HG03571 (cell line): Measurements from ENCODE around the gene EVC2.

Source experiments
- ATAC-seq: cut with Tn5 transposase; IDR thresholded peaks from one replicate; pipeline ENCODE4 v1.9.1; 2021; ENCODE audit not compliant: unreplicated experiment

Gene EVC2

DNA sequence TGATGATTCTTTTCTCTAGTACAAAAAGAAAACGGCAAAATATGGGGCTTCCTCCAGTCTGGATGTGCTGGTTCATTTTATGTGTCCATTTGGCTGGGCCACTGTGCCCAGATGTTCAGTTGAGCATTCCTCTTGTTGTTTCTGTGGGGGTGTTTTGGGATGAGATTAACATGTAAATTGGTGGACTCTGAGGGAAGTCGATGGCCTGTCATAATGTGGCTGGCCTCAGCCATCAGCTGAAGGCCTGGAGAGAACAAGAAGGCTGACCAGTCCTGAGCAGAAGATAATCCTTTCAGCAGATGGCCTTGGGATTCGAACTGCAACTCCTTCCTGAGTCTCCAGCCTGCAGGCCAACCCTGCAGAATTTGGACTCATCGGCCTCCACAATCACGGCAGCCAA lies 136.7 kb downstream of the EVC2 start:
- ATAC-seq = no peak

DNA sequence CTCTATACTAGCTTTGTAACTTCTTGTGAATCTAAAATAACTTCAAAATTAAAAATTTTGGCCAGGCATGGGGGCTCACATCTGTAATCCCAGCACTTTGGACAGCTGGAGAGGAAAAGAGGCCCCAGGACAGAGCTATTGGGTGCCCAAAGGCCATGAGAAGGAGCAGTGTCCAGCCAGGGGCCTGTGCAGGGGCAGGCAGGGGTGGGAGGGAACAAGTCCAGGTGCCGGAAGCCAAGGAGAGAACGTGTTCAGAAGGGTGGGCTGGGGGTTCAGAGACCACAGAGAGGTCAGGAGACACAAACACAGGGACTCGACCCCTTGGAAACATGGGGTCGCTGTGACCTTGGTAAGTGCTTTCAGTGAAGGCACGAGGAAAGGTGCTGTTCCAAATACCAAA lies 138.9 kb downstream of the EVC2 start:
- ATAC-seq = no peak

DNA sequence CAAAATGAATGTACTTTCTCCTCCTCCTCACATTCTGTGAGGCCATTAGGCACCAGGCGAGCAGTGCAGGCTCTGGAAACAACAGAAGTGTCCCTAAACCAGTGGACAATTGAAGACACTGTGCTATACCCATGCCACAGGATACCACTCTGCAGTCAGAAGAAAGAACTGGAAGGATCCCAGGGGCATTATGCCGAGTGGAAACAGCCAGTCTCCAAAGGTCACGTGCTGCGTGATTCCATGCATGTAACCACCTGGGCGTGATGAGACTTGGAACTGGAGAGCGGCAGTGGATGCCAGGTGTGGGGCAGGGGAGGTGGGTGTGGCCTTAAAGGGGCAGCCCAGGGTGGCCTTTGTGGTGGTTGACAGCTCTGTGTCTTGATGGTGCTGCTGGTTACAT lies 139.4 kb downstream of the EVC2 start:
- ATAC-seq = no peak

DNA sequence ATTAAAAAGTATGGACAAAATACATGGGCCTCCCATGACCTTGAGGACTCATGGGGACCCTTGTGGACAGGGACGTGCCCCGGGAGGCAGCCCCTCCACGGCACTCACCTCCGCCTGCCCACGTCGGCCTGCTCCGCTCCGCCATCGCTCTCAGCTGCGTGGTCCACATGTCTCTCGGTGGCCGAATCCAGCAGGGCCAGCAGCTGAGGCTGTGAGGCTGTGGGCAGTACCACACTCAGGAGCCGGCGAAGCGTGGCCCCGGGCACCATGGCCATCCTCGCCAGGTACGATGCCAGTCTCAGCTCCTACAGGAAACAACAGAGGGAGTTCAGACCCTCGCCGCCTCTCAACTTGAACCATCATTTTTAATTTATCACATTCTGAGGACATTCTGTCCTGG lies 140.0 kb downstream of the EVC2 start:
- no peak for ATAC-seq

DNA sequence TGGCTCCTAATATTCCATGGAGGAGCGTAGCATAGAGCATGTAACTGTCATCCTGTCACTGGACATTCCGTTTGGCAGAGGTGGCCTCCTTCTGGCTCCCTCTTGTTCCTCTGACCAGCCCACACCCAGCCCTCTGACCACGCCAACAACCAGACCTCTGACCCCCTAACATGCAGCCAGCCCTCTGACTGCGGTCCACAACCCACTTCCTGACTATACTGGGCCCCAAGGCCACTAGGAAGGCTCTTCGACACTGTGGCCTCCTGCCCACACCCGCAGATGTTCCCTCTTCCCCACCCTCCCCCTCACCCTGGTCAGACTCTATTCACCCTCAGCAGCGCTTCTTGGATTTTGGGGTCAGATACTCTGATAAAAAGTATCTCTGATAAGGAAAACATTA lies 141.4 kb downstream of the EVC2 start:
- no peak for ATAC-seq

DNA sequence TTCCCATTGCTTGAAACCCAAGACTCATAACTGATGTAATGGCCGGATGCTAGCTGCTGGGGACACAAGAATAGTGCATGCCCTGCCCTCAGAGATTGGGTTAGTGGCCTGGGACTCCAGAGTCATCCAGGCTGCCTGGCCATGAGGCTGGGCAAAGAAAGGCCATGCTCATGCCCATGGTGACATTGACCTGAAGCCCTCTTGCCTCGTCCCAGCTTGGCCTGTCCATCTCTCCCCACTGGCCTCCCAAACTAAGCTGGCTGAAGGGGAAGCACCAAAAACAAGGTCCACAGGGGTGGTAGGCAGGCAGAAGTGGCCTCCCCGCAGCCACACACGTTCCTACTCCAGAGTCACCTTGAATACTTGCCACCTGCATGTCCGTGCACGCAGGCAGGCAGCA lies 141.8 kb downstream of the EVC2 start:
- no peak for ATAC-seq

DNA sequence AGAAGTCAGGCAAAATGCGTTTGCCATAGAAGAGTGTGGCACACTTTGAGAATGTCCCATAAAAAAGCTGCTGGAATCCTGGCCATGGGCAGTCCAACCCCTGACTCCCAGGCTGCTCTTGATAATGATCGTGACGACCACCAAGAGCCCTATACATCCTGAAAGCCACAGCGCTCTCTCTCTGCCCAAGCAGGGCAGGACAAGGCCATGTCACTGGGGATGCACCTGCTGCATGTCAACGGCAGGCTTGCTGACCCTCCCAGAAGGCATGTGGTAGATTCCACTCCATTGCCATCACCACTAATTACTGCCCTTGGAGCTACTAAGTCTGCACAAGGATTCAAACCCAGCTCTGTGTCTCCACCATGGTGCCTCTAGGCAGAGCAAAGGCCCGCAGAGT lies 144.5 kb downstream of the EVC2 start:
- ATAC-seq = no peak

DNA sequence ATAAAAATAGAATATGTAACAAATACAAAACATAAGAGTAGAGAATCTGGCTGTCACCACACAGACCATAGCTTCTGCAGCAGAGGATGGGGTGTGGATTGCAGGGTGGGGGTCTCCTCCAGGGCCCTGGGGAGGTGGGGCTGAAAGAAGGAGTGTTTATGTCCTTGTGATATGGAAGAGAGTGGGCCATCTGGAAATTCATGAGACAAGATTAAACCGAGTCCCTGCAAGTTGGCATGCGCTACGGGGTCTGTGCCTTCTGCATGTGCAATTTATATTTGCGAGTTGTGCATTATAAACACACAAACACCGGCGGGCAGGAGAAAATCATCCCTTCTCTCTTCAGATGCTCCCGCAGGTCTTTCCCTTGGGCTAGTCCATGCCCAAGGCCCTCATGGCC lies 145.9 kb downstream of the EVC2 start:
- ATAC-seq = no peak

DNA sequence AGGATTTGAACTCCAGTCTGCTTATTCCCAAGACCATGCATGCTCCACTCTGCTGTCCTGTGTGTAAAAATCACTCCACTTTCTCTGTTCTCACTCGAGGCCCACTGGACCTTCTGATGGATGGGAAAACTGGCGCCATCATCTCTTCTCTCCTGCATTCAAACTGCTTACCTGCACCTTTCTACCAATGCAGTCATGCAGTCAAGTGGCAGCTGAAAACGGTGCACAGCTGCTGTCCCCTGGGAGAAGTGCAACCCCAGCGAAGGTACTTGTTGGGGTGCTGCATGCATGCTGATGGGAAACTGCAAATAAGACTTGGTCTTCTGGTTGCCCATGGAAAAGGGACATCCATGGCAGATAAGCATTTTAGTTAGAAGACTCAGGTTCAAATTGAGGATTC lies 147.1 kb downstream of the EVC2 start:
- no peak for ATAC-seq

DNA sequence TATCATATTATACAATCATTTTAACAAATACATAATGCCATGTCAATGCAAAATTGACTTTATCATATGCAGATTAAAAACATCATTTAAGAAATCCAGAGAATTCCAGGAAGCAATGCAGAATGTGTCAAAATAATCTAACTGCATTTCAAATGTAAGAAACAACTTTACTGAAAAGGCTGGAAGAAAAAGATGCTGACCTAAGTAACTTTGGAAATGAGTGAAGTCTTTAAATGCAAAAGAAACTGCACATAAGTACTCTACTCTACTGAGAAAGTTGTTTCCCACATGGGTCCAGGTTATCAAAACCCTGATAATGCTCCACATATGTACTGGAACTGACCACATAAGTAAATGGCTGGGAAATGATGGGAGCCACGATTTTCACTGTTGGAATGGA lies 149.9 kb downstream of the EVC2 start:
- no peak for ATAC-seq

DNA sequence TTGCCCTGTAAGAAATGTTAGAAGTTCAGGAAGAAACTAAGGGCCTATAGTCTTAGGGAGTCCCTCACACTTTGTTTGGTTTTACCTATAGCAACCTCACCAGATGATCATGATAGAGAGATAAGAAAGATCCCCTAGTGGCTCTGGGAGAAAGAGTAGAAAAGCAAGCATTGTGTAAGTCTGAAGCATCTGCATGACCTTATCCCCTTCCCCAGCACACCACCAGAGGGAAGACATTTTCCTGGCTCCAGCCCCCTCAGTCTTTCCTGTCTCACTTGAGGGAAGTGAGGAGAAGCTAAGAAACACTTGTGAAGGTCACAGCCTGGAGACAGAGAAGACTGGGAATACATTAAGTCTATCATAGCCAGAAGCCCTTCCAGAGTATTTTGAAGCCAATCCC lies 154.0 kb downstream of the EVC2 start:
- ATAC-seq = no peak

DNA sequence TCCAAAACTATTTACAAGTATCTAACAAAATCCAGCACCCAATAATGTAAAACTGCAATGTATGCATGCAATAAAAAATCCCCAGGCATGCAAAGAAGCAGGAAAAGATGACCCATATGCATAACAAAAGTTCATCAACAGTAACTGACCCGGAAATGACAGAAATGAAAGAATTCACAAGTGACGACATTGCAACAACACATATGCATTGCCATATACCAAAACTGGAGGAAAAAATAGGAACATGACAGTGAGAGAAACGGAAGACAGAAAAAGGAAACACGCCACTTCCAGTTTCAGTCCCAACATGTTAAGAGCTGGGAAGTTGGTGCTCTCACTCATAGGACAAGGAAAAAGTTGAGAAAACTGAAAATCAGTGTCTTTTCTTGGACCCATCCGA lies 154.6 kb downstream of the EVC2 start:
- ATAC-seq = no peak

DNA sequence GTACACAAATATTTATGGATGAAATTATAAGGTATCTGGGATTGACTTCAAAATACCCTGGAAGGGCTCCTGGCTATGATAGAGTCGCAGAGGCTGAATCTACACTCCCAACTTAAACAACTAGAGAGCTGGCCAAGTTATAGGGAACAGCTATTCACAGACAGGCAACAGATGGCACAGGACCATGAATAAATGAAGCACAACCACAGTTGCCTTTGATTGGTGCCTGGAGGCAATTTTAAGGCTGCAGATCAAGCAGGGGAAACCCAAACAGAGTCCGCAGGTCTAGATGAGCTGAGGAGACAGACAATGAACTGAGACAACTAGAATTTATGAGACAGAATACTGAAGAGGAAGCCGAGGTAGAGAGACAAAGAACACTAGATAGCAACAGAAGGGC lies 155.9 kb downstream of the EVC2 start:
- ATAC-seq = no peak

DNA sequence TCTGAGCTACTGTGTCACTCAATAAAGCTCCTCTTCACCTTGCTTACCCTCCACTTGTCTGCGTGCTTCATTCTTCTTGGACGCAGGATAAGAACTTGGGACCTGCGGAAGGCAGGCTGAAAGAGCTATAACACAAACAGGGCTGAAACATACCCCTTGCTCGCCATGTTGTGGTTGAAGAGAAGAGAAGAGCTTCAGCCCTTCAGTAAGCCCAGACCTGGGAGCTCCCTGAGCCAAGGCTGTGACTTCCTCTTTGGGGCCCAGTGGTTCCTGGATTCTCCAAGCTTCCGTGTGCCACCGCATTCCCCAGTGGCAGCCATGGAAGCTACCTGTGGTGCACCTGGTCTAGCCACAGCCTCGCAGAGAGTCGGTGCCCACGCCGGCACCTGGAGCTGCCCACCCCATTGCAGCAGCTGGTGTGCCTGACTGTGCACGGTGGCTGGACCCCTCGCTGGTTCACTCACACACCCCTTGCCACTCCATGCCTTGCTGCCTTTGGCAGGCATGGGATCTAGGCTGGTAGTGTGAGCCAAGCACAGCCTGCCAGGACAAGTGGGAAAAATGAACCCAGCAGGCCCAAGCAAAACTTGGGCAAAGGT lies 160.6 kb downstream of the EVC2 start:
- ATAC-seq = no peak

DNA sequence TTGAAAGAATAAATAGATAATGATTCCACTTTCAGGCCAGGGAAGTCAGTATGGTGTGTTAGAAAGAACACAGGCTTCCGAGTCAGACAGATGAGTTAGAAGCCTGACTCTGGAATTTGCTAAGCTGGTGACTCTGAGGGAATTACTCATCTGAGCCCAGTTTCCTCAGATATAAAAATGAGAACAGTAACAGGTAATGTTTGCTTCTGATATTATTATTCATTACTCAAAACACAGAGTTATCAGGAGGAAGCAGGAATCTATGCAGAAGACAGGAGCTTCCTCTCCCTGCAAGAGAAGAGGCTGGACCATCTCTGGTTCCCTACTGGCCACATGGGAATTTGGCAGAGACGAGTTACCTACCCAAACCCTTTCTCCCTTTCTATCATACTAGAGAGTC lies 163.1 kb downstream of the EVC2 start:
- no peak for ATAC-seq

DNA sequence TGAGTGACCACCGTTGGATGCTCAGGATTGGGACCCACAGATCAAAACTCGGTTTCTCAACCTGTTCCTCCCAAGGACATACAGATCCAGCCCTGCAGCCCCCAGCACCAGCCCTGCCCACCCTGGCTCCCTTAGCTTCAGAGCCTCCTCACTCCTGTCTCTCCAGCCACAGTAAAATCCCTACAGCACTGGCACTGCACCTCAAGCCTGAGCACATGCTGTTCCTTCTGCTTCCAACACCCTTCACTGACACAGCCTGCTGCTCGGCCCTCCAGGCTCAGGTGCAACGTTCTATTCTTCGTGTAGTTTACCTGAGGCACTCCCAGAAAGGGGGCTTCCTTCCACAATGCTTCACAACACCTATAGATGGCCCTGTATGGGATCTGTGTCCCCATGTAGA lies 163.6 kb downstream of the EVC2 start:
- ATAC-seq = no peak

DNA sequence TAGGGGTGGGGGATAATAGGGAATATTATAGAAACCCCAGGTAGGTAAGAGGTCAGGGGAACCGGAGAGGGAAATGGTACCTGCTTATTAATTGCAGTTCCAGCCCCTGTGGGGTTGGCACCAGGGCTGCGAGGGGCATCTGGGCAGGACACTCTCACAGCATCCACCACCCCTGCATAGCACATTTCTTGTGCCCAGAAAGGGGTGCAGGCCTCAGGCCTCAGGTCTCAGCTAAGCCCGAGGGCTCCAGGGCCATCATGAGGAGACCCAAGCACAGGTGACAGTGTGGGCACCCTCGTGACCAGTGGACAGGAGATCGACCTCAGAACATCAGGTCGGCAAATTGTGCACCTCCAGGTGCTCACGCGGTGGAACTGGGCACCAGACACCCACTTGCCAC lies 164.7 kb downstream of the EVC2 start:
- no peak for ATAC-seq

DNA sequence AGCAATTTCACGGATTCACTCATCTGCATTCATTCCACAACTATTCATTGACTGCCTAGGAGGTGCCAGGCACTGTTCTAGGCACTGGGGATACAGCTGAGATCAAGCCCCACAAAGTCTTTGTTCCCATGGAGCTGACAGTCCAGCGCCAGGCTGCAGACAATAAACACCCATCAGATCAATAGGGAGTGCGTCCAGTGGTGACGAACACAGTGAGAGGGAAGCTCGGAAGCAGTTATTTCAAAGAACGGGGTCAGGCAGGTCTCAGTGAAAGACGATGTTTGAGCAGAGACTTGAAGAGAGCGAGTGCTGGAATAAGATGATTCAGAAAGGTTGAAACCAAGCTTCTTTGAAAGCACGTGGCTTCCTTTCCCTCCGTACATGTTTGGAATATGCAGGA lies 167.2 kb downstream of the EVC2 start:
- no peak for ATAC-seq

DNA sequence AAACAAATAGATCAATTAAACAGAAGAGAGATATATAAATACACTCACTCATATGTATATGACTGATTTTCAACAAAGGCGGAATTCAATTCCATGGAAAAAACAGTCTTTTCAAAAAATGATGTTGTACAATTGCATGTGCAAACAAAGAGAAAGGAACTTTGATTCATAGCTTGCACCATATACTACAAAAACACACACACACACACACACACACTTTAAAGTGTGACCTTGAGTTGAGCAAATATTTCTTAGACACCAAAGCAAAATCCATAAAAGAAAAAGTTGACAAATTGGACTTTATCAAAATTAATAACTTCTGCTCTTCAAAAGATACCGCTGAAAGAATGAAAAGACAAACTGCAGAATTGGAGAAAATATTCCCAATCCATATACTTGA lies 168.8 kb downstream of the EVC2 start:
- ATAC-seq = no peak

DNA sequence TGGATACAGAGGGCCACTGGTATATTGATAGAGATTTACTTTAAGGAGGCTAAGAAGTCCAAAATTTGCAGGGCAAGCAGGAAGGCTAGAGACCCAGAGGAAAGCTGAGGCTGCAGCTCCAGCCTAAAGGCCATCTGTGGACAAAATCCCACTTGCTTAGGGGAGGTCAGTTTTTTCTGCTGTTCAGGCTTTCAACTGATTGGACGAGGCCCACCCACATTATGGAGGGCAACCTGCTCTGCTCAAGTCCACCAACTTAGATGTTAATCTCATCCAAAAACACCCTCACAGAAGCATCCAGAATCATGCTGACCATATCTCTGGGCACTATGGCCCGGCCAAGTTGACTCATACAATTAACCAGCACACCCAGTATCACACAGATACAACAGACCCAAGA lies 176.3 kb downstream of the EVC2 start:
- ATAC-seq = no peak

DNA sequence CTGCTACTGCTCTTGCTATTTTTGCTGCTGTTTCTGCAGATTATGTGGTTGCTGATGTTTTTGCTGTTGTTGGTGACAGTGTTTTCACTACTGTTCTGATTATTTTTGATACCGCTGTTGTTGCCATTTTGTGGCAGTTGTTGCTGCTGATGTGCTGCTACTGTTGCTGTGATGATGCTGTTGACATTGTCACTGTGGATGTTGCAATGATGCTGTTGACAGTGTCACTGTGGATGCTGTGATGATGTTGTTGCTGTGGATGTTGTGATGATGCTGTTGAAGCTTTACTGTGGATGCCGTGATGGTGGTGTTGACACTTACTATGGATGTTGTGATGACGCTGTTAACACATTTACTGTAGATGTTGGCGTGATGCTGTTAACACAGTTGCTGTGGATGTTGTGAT lies 180.3 kb downstream of the EVC2 start:
- no peak for ATAC-seq

DNA sequence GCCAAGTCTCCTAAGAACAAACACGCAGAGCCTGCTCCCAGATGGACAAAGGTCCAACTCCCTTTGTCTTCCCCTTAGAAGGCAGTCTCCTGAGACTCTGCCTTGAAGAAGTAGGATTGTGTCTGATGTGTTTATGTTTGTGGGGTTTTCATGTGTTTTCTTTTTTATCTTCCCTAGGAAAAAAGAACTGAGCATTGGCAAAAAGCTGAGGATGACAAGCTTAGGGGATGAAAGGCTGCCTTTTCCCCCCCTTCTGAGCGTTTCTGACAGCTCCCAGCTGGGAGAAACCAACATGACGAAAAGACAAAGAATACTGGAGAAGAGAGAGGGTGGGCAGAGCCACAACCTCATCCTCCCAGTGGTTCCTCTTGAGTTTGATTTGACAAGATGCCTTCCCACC lies 181.1 kb downstream of the EVC2 start:
- ATAC-seq = no peak

DNA sequence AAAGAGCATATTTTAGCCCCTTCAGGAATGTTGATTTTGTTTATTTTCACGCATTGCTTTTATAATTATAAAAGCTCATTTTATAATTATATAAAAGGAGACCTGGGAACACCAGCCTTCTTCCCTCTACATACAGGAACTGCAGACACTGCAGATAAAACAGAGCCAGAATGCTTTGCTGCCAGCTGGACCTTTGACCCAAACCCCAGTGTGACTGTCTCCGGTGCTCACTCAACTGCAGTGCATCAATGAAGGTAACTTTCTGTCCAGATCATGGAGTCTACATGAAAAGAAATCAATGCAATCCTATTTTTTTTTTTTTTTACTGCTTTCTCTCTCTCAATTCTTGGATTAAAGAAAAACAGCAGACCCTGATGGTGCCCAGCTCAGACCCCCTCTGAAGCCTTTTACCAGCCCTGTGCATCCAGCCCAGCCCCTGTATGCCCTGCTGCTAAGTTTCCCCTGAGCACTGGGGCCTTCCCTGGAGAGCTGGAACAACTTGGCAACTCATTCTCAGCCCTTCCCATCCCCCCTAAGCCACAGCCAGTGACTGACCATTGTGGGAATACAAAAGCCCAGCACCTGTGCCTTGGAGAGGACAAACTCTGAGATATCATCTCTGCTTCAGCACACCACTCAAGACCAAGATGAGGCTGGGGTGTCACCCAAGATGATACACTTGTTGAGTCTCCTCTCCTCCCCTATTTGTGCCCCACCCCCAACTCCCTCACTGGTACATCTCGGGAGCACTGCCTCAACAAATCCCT lies 182.1 kb downstream of the EVC2 start:
- ATAC-seq = no peak
